Measurements from ENCODE around the gene OR4E1.
A peak's percentile ranks its signal among the peaks of the same experiment; 100 is the strongest.

The OR4E1 gene

GRCh38 chr14:21672116-21672515 is 1.5 kb downstream of the OR4E1 start:
- TF ChIP-seq FOXP2 (optimal IDR thresholded peaks at IDR 0.05; ENCODE audit: control extremely low read depth, extremely low read length, insufficient read depth) (no peak), EZH2 (IDR thresholded peaks at IDR 0.05) (no peak), POLR2AphosphoS5 (IDR thresholded peaks at IDR 0.05; ENCODE audit: borderline replicate concordance, low read depth, low read length) (no peak)
- Histone ChIP-seq H3K4me3 (no peak overlapping the region), H3K36me3 (ENCODE audit: insufficient read depth, low read length) (peaks cover 21% of the 10 kb centered on the region), H3K9me3 (ENCODE audit: low read depth, low read length) (no peaks in the 10 kb centered on the region), H3K9ac (ENCODE audit: insufficient read length) (no peak overlapping the region), H3K27ac (0 out of 2 replicates have a peak overlapping the region, but pooled peaks have one; percentile 25)
- no peak for DNase-seq (ENCODE audit: low read depth, low spot score)

- DNase-seq (ENCODE audit: low read depth, low spot score), result no peak
- no peak overlapping the region for H3K9ac ChIP-seq (ENCODE audit: insufficient read length)
- H3K27ac ChIP-seq, result no peak overlapping the region; the same call in 1 of the 2 replicates
- H3K9me3 ChIP-seq (ENCODE audit: low read depth, low read length), result no peaks in the 10 kb centered on the region
- H3K36me3 ChIP-seq (ENCODE audit: insufficient read depth, low read length), result peaks cover 21% of the 10 kb centered on the region
- H3K4me3 ChIP-seq, result no peak overlapping the region
- TF ChIP-seq EZH2 (IDR thresholded peaks at IDR 0.05) (no peak), FOXP2 (optimal IDR thresholded peaks at IDR 0.05; ENCODE audit: control extremely low read depth, extremely low read length, insufficient read depth) (no peak), POLR2AphosphoS5 (IDR thresholded peaks at IDR 0.05; ENCODE audit: borderline replicate concordance, low read depth, low read length) (no peak)
Observed at GRCh38 chr14:21671371-21671770, 2.2 kb downstream of the OR4E1 start.

- Histone ChIP-seq H3K9ac (ENCODE audit: insufficient read length) (no peak overlapping the region), H3K36me3 (ENCODE audit: insufficient read depth, low read length) (peaks cover 25% of the 10 kb centered on the region), H3K9me3 (ENCODE audit: low read depth, low read length) (no peaks in the 10 kb centered on the region), H3K4me3 (no peak overlapping the region), H3K27ac (no peak overlapping the region)
- no peak for DNase-seq (ENCODE audit: low read depth, low spot score)
- TF ChIP-seq FOXP2 (optimal IDR thresholded peaks at IDR 0.05; ENCODE audit: control extremely low read depth, extremely low read length, insufficient read depth) (no peak), POLR2AphosphoS5 (IDR thresholded peaks at IDR 0.05; ENCODE audit: borderline replicate concordance, low read depth, low read length) (no peak), EZH2 (IDR thresholded peaks at IDR 0.05) (no peak)
Observed at GRCh38 chr14:21669284-21669683, 4.3 kb downstream of the OR4E1 start.

GRCh38 chr14:21668377-21668776 is 5.2 kb downstream of the OR4E1 start:
- no peak overlapping the region for H3K27ac ChIP-seq
- H3K9me3 ChIP-seq (ENCODE audit: low read depth, low read length), result peaks cover 4% of the 10 kb centered on the region; the same call in 1 of the 2 replicates
- no peak overlapping the region for H3K4me3 ChIP-seq
- no peak for DNase-seq (ENCODE audit: low read depth, low spot score)
- peaks cover 34% of the 10 kb centered on the region for H3K36me3 ChIP-seq (ENCODE audit: insufficient read depth, low read length)
- H3K9ac ChIP-seq (ENCODE audit: insufficient read length), result no peak overlapping the region
- TF ChIP-seq POLR2AphosphoS5 (IDR thresholded peaks at IDR 0.05; ENCODE audit: borderline replicate concordance, low read depth, low read length) (no peak), EZH2 (IDR thresholded peaks at IDR 0.05) (no peak), FOXP2 (optimal IDR thresholded peaks at IDR 0.05; ENCODE audit: control extremely low read depth, extremely low read length, insufficient read depth) (no peak)

GRCh38 chr14:21656980-21657379 is 16.6 kb downstream of the OR4E1 start:
- H3K9ac ChIP-seq (ENCODE audit: insufficient read length), result peak overlapping the region; percentile 65
- H3K27ac ChIP-seq, result peak overlapping the region; percentile 99
- H3K9me3 ChIP-seq (ENCODE audit: low read depth, low read length), result no peaks in the 10 kb centered on the region
- H3K36me3 ChIP-seq (ENCODE audit: insufficient read depth, low read length), result peaks cover 59% of the 10 kb centered on the region
- DNase-seq (ENCODE audit: low read depth, low spot score), result peak; percentile 98
- TF ChIP-seq FOXP2 (optimal IDR thresholded peaks at IDR 0.05; ENCODE audit: control extremely low read depth, extremely low read length, insufficient read depth), result no peak
- no peak for TF ChIP-seq EZH2 (IDR thresholded peaks at IDR 0.05)
- TF ChIP-seq POLR2AphosphoS5 (IDR thresholded peaks at IDR 0.05; ENCODE audit: borderline replicate concordance, low read depth, low read length), result peak; percentile 79; the same call in 1 of the 2 replicates
- H3K4me3 ChIP-seq, result 0 out of 2 replicates have a peak overlapping the region, but pooled peaks have one; percentile 4

- TF ChIP-seq EZH2 (IDR thresholded peaks at IDR 0.05) (no peak), FOXP2 (optimal IDR thresholded peaks at IDR 0.05; ENCODE audit: control extremely low read depth, extremely low read length, insufficient read depth) (no peak), POLR2AphosphoS5 (IDR thresholded peaks at IDR 0.05; ENCODE audit: borderline replicate concordance, low read depth, low read length) (no peak)
- DNase-seq (ENCODE audit: low read depth, low spot score), result no peak
- Histone ChIP-seq H3K9me3 (ENCODE audit: low read depth, low read length) (no peaks in the 10 kb centered on the region), H3K4me3 (peak overlapping the region; percentile 53), H3K27ac (peak overlapping the region; percentile 99), H3K9ac (ENCODE audit: insufficient read length) (peak overlapping the region; percentile 47), H3K36me3 (ENCODE audit: insufficient read depth, low read length) (peaks cover 58% of the 10 kb centered on the region)
Observed at GRCh38 chr14:21654215-21654614, 19.4 kb downstream of the OR4E1 start.

GRCh38 chr14:21653331-21653885 is 20.2 kb downstream of the OR4E1 start, which contains the start of gene OR4E2:
Gene OR4E2, plus strand, starts transcription at chr14:21653835. Its CDS starts 11,248 bp downstream, at chr14:21665083.
- Histone ChIP-seq H3K4me3 (peak within 1 kb of the TSS; percentile 53), H3K36me3 (ENCODE audit: insufficient read depth, low read length) (peaks cover 57% of the 10 kb centered on the region), H3K27ac (peak within 1 kb of the TSS; percentile 99), H3K9ac (ENCODE audit: insufficient read length) (peak within 1 kb of the TSS; percentile 47), H3K9me3 (ENCODE audit: low read depth, low read length) (no peaks in the 10 kb centered on the region)
- TF ChIP-seq POLR2AphosphoS5 (IDR thresholded peaks at IDR 0.05; ENCODE audit: borderline replicate concordance, low read depth, low read length), result no peak
- TF ChIP-seq EZH2 (IDR thresholded peaks at IDR 0.05), result no peak
- no peak for TF ChIP-seq FOXP2 (optimal IDR thresholded peaks at IDR 0.05; ENCODE audit: control extremely low read depth, extremely low read length, insufficient read depth)
- DNase-seq (ENCODE audit: low read depth, low spot score), result no peak

GRCh38 chr14:21652209-21652808 is 21.3 kb downstream of the OR4E1 start:
- peak overlapping the region; percentile 99 for H3K27ac ChIP-seq
- no peak overlapping the region for H3K4me3 ChIP-seq
- H3K9ac ChIP-seq (ENCODE audit: insufficient read length), result no peak overlapping the region
- no peak for DNase-seq (ENCODE audit: low read depth, low spot score)
- TF ChIP-seq POLR2AphosphoS5 (IDR thresholded peaks at IDR 0.05; ENCODE audit: borderline replicate concordance, low read depth, low read length) (no peak; the same call in none of the 2 replicates), EZH2 (IDR thresholded peaks at IDR 0.05) (no peak), FOXP2 (optimal IDR thresholded peaks at IDR 0.05; ENCODE audit: control extremely low read depth, extremely low read length, insufficient read depth) (no peak)
- H3K9me3 ChIP-seq (ENCODE audit: low read depth, low read length), result no peaks in the 10 kb centered on the region
- H3K36me3 ChIP-seq (ENCODE audit: insufficient read depth, low read length), result peaks cover 63% of the 10 kb centered on the region

Measured in SK-N-MC (cell line).